Colonic mucosa (tissue), 4 donors: ENCODE measurements around the gene RPL13A. TPM values are rescaled to one million over a fixed set of nuclear protein-coding genes. Genes with fewer than 3 reads are reported as not detected.

Experiments
- DNase-seq: peaks from one replicate; pipeline ENCODE4 v3.0.0-alpha.2; 2020
- H3K27ac ChIP-seq: fragments of 200-600 bp; one replicate; pipeline ENCODE4 v1.8.0; 2021
- H3K27me3 ChIP-seq: fragments of 200-600 bp; one replicate; pipeline ENCODE4 v1.8.0; 2021
- H3K36me3 ChIP-seq: fragments of 200-600 bp; one replicate; pipeline ENCODE4 v1.8.0; 2021
- H3K4me1 ChIP-seq: fragments of 200-600 bp; one replicate; pipeline ENCODE4 v1.8.0; 2021; ENCODE audit warnings: mild to moderate bottlenecking
- H3K4me3 ChIP-seq: fragments of 200-600 bp; one replicate; pipeline ENCODE4 v1.8.0; 2021
- H3K9ac ChIP-seq, 2 donors: one replicate each; pipeline ENCODE4 v1.7.0; 2013; ENCODE audit warnings: control low read depth in 2 of 2, low read depth in 2 of 2, low read length in 2 of 2
- H3K9me3 ChIP-seq: fragments of 200-600 bp; one replicate; pipeline ENCODE4 v1.8.0; 2021
- CTCF ChIP-seq: fragments of 200-600 bp; IDR thresholded peaks from one replicate; pipeline ENCODE4 v1.8.0; 2022; ENCODE audit warnings: antibody characterized with exemption, mild to moderate bottlenecking
- intact Hi-C: fragments of 100-400 bp; cut with DNase I; formaldehyde crosslinking; loops from one replicate; pipeline ENCODE4 v1.14.1; 2022
- total RNA-seq, 2 donors: library from RNA; stranded (reverse); fragmentation: NEBNext Ultra II Directional in 1 of 2; extraction: Animal tissue kit (Norgen Biotek cat#: 25700) in 1 of 2; gene quantifications; one replicate each; pipeline ENCODE4 v1.2.1, GENCODE V29; 2021
- donor health status: healthy.
- donor health status: DM: no; HTN: no; CAD: no.
- donor health status: DM: no; HTN: no; CAD: no.

RPL13A gene
- total RNA-seq, 2 donors from 2014 or later = 2,431 to 2,528 TPM

GRCh38 chr19:49518033-49518432 is 30.6 kb downstream of the RPL13A start:
- Histone ChIP-seq H3K9ac (no peak overlapping the region), H3K27ac (no peak overlapping the region), H3K27me3 (no peaks in the 10 kb centered on the region), H3K36me3 (no peaks in the 10 kb centered on the region), H3K9me3 (no peaks in the 10 kb centered on the region), H3K4me3 (no peak overlapping the region), H3K4me1 (no peaks in the 10 kb centered on the region)
- no peak for TF ChIP-seq CTCF
- no peak for DNase-seq
- intact Hi-C loops = no loop called here

DNA sequence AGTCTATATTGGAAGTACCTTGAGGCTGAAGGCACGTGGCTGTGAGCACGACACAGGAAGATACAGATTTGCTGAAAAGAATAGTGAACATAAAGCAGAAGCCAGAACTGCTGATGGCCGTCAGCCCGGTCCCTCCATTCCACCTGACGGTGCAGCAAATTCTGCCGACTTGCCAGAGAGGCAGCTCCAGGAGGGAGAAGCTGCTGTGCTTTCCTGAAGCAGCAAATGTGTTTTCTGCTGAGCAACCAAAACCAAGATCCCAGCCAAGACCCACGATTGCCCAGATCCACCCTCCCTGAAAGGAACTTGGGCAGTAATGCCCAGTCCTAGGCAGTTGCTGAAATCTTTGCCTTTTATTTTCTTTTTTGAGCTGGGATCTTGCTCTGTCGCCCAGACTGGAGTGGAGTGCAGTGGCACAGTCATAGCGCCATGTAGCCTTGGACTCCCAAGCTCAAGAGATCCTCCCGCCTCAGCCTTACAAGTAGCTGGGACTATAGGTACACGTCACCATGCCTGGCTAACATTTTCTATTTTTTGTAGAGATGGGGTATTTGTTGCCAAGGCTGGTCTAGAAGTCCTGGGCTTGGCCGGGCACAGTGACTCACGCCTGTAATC is 33.4 kb downstream of the RPL13A start:
- no peak overlapping the region for H3K27ac ChIP-seq
- H3K4me1 ChIP-seq = no peaks in the 10 kb centered on the region
- no peak overlapping the region for H3K9ac ChIP-seq
- no peak for TF ChIP-seq CTCF
- no peak for DNase-seq
- no peaks in the 10 kb centered on the region for H3K36me3 ChIP-seq
- intact Hi-C loops = no loop called here
- no peaks in the 10 kb centered on the region for H3K27me3 ChIP-seq
- no peak overlapping the region for H3K4me3 ChIP-seq
- no peaks in the 10 kb centered on the region for H3K9me3 ChIP-seq

GRCh38 chr19:49524812-49525455 is 37.5 kb downstream of the RPL13A start:
- no peaks in the 10 kb centered on the region for H3K9me3 ChIP-seq
- H3K4me1 ChIP-seq = peaks cover 8% of the 10 kb centered on the region
- intact Hi-C loops = no loop called here
- H3K27me3 ChIP-seq = no peaks in the 10 kb centered on the region
- no peak for TF ChIP-seq CTCF
- no peaks in the 10 kb centered on the region for H3K36me3 ChIP-seq
- no peak overlapping the region for H3K9ac ChIP-seq
- no peak overlapping the region for H3K27ac ChIP-seq
- no peak overlapping the region for H3K4me3 ChIP-seq
- DNase-seq = no peak

GRCh38 chr19:49528211-49528771 is 40.9 kb downstream of the RPL13A start:
- no peaks in the 10 kb centered on the region for H3K9me3 ChIP-seq
- no peak for TF ChIP-seq CTCF
- peak overlapping the region; percentile 15 for H3K4me3 ChIP-seq
- no peaks in the 10 kb centered on the region for H3K27me3 ChIP-seq
- H3K36me3 ChIP-seq = no peaks in the 10 kb centered on the region
- intact Hi-C loops = no loop called here
- DNase-seq = no peak
- H3K27ac ChIP-seq = no peak overlapping the region
- peaks cover 8% of the 10 kb centered on the region for H3K4me1 ChIP-seq
- H3K9ac ChIP-seq = peak overlapping the region in 1 of 2 donors; percentile 49

DNA sequence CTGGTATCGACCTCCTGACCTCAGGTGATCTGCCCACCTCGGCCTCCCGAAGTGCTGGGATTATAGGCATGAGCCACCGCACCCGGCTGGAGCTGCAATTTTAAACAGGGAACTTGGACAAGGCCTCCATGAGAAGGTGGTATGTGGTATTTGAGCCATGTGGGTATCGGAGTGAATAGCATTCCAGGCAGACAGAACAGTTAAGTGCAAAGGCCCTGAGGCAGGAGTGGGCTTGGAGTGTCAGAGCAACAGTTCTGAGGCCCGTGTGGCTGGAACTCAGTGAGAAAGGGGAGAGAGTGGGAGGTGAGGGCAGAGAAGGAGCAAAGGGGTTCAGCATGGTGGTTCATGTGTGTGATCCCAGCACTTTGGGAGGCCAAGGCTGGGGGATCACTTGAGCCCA is 43.3 kb downstream of the RPL13A start:
- intact Hi-C loops = no loop called here
- no peak overlapping the region for H3K27ac ChIP-seq
- no peak overlapping the region for H3K4me3 ChIP-seq
- H3K9me3 ChIP-seq = no peaks in the 10 kb centered on the region
- no peaks in the 10 kb centered on the region for H3K36me3 ChIP-seq
- H3K27me3 ChIP-seq = no peaks in the 10 kb centered on the region
- no peak for DNase-seq
- no peak for TF ChIP-seq CTCF
- H3K9ac ChIP-seq = no peak overlapping the region
- peaks cover 8% of the 10 kb centered on the region for H3K4me1 ChIP-seq
